H1 (cell line): ENCODE measurements around the gene ENDOG. TPM values are rescaled to one million over a fixed set of nuclear protein-coding genes. Genes with fewer than 3 reads are reported as not detected.

Source experiments
- CTCF ChIA-PET: fragments of 300-600 bp; sonication (Branson Sonifier 250); formaldehyde crosslinking; loops from one replicate; lab custom pipeline; 2021; ENCODE audit not compliant: partially characterized antibody; lab: Charles Lee
- POLR2A ChIA-PET: fragments of 300-600 bp; sonication (Branson Sonifier 250); formaldehyde crosslinking; loops from one replicate; lab custom pipeline; 2021; ENCODE audit warnings: inconsistent platforms; ENCODE audit not compliant: partially characterized antibody; lab: Charles Lee
- DNase-seq, 2 experiments: peaks; one replicate each; pipeline versions ENCODE4 v3.0.0 to v3.0.0-alpha.2; 2010 to 2022; ENCODE audit warnings: low spot score in 2 of 2, low read depth in 1 of 2, mixed read lengths in 1 of 2
- FAIRE-seq: peaks from 2 replicates; lab custom pipeline; 2011; peaks lifted over from hg19 to GRCh38; lab: Jason Lieb, UNC
- H2AFZ ChIP-seq: 2 replicates; pipeline ENCODE4 v1.8.1; 2012; ENCODE audit warnings: low read length, inconsistent platforms
- H2AK5ac ChIP-seq: 2 replicates; pipeline ENCODE4 v1.6.1; 2013; ENCODE audit warnings: low read depth, low read length
- H2BK120ac ChIP-seq: replicated peaks from 2 replicates; pipeline ENCODE3; 2013; ENCODE audit warnings: low read depth, low read length, inconsistent platforms
- H2BK12ac ChIP-seq: 2 replicates; pipeline ENCODE4 v1.6.1; 2013; ENCODE audit warnings: low read depth, low read length
- H2BK15ac ChIP-seq: 2 replicates; pipeline ENCODE4 v1.6.1; 2013; ENCODE audit warnings: low read length
- H2BK20ac ChIP-seq: 2 replicates; pipeline ENCODE4 v1.6.1; 2013; ENCODE audit warnings: low read length
- H2BK5ac ChIP-seq: 2 replicates; pipeline ENCODE4 v1.6.1; 2013; ENCODE audit warnings: low read depth, low read length
- H3K14ac ChIP-seq: 2 replicates; pipeline ENCODE4 v1.6.1; 2013; ENCODE audit warnings: inconsistent platforms; ENCODE audit not compliant: insufficient read length
- H3K18ac ChIP-seq: 2 replicates; pipeline ENCODE4 v1.6.1; 2013; ENCODE audit warnings: low read length; ENCODE audit errors: extremely low read depth
- H3K23ac ChIP-seq: 2 replicates; pipeline ENCODE4 v1.6.1; 2013; ENCODE audit warnings: inconsistent platforms; ENCODE audit not compliant: insufficient read length
- H3K23me2 ChIP-seq: 2 replicates; pipeline ENCODE4 v1.6.1; 2013; ENCODE audit warnings: low read depth, low read length
- H3K27ac ChIP-seq: 2 replicates; pipeline ENCODE4 v1.6.1; 2011; ENCODE audit warnings: low read depth, low read length, inconsistent platforms
- H3K27me3 ChIP-seq, 4 experiments: replicated peaks in 1 of 4; 1 replicate in 1 of 4; 2 replicates in 3 of 4; pipeline versions ENCODE4 v1.6.1 to v1.8.1; 2011 to 2013; ENCODE audit warnings: low read length in 3 of 4, mild to moderate bottlenecking in 3 of 4, inconsistent platforms in 2 of 4, mixed read lengths in 2 of 4, moderate library complexity in 1 of 4; ENCODE audit not compliant: control insufficient read depth in 3 of 4, insufficient read depth in 3 of 4; ENCODE audit errors: extremely low read depth in 1 of 4
- H3K36me3 ChIP-seq, 4 experiments: 2 replicates each; pipeline versions ENCODE4 v1.6.1 to v1.8.1; 2011 to 2013; ENCODE audit warnings: mild to moderate bottlenecking in 4 of 4, low read length in 3 of 4, moderate library complexity in 2 of 4, control low read depth in 1 of 4, inconsistent platforms in 1 of 4; ENCODE audit not compliant: insufficient read depth in 4 of 4, control insufficient read depth in 2 of 4
- H3K4ac ChIP-seq: replicated peaks from 2 replicates; pipeline ENCODE3; 2013; ENCODE audit warnings: low read length, low read depth, mixed read lengths, inconsistent platforms; ENCODE audit not compliant: insufficient read length
- H3K4me1 ChIP-seq, 4 experiments: replicated peaks in 1 of 4; 1 replicate in 1 of 4; 2 replicates in 3 of 4; pipeline versions ENCODE4 v1.6.1 to v1.8.1; 2011 to 2013; ENCODE audit warnings: low read length in 3 of 4, inconsistent platforms in 2 of 4, mixed read lengths in 1 of 4; ENCODE audit not compliant: insufficient read depth in 4 of 4, control insufficient read depth in 3 of 4
- H3K4me2 ChIP-seq, 2 experiments: 2 replicates each; pipeline versions ENCODE4 v1.6.1 to v1.8.1; 2011 to 2013; ENCODE audit warnings: low read depth in 2 of 2, low read length in 2 of 2, control low read depth in 1 of 2, inconsistent platforms in 1 of 2, mild to moderate bottlenecking in 1 of 2; ENCODE audit not compliant: insufficient read depth in 1 of 2
- H3K4me3 ChIP-seq, 4 experiments: fragments of 200-600, 300-600 bp in 1 of 4; sonication (generic), shearing (Covaris generic), sonication (Bioruptor Twin) in 1 of 4; 2 replicates each; pipeline versions ENCODE4 v1.5.1 to v1.8.1; 2011 to 2016; ENCODE audit warnings: low read length in 4 of 4, low read depth in 3 of 4, control low read depth in 2 of 4, inconsistent platforms in 2 of 4, mild to moderate bottlenecking in 2 of 4, mixed read lengths in 1 of 4, moderate library complexity in 1 of 4; ENCODE audit not compliant: insufficient read depth in 2 of 4; ENCODE audit errors: extremely low read depth in 1 of 4
- H3K56ac ChIP-seq: replicated peaks from 2 replicates; pipeline ENCODE3; 2013; ENCODE audit warnings: low read depth, mild to moderate bottlenecking, mixed read lengths, low read length, inconsistent platforms; ENCODE audit not compliant: insufficient read length
- H3K79me1 ChIP-seq: 2 replicates; pipeline ENCODE4 v1.6.1; 2013; ENCODE audit warnings: low read depth, low read length, control low read depth
- H3K79me2 ChIP-seq, 2 experiments: 2 replicates each; pipeline versions ENCODE4 v1.6.1 to v1.8.1; 2012 to 2013; ENCODE audit warnings: low read length in 2 of 2, mild to moderate bottlenecking in 2 of 2, inconsistent platforms in 1 of 2; ENCODE audit not compliant: insufficient read depth in 2 of 2, control insufficient read depth in 1 of 2
- H3K9ac ChIP-seq, 4 experiments: replicated peaks in 1 of 4; 1 replicate in 1 of 4; 2 replicates in 3 of 4; pipeline versions ENCODE4 v1.6.1 to v1.8.1; 2011 to 2013; ENCODE audit warnings: low read depth in 3 of 4, low read length in 3 of 4, control low read depth in 2 of 4, mild to moderate bottlenecking in 2 of 4, moderate library complexity in 2 of 4, inconsistent platforms in 1 of 4; ENCODE audit errors: extremely low read depth in 1 of 4
- H3K9me3 ChIP-seq, 2 experiments: 2 replicates each; pipeline versions ENCODE4 v1.6.1 to v1.8.1; 2012 to 2013; ENCODE audit warnings: mild to moderate bottlenecking in 2 of 2, moderate library complexity in 2 of 2, control low read depth in 1 of 2, inconsistent platforms in 1 of 2, low read depth in 1 of 2, low read length in 1 of 2, mixed read lengths in 1 of 2; ENCODE audit not compliant: insufficient read depth in 2 of 2
- H4K20me1 ChIP-seq, 2 experiments: replicated peaks in 1 of 2; 2 replicates each; pipeline versions ENCODE3 to v1.8.1; 2011 to 2013; ENCODE audit warnings: inconsistent platforms in 2 of 2, low read length in 2 of 2, mild to moderate bottlenecking in 1 of 2; ENCODE audit not compliant: insufficient read depth in 2 of 2, control insufficient read depth in 1 of 2
- H4K5ac ChIP-seq: 2 replicates; pipeline ENCODE4 v1.6.1; 2013; ENCODE audit warnings: low read length, low read depth, mixed read lengths, inconsistent platforms; ENCODE audit not compliant: insufficient read length
- H4K8ac ChIP-seq: 2 replicates; pipeline ENCODE4 v1.8.0; 2013; ENCODE audit warnings: mild to moderate bottlenecking, moderate library complexity, low read length, inconsistent platforms; ENCODE audit not compliant: insufficient read depth; ENCODE audit errors: extremely low read depth
- H4K91ac ChIP-seq: replicated peaks from 2 replicates; pipeline ENCODE3; 2013; ENCODE audit warnings: low read length, mixed read lengths, inconsistent platforms; ENCODE audit not compliant: insufficient read length
- MAFK ChIP-seq: IDR thresholded peaks from 2 replicates; pipeline ENCODE4 v1.6.1; 2012; ENCODE audit warnings: low read depth, mild to moderate bottlenecking, improper control_type of control experiment, low read length
- WGBS, 2 experiments: shearing (Covaris generic) in 1 of 2; methylation state at CpG; one replicate each; pipeline versions ENCODE4 v1.1.6 to v1.1.7; 2013 to 2015; ENCODE audit warnings: low lambda C conversion rate in 2 of 2, mixed read lengths in 2 of 2, inconsistent platforms in 1 of 2, low coverage in 1 of 2, missing lambda C conversion rate in 1 of 2; ENCODE audit not compliant: insufficient replicate concordance in 2 of 2, insufficient coverage in 1 of 2, insufficient read length in 1 of 2; ENCODE audit errors: extremely low coverage in 1 of 2, missing lambda C conversion rate in 1 of 2; 5-methylcytosine and 5-hydroxymethylcytosine counted together
- polyA plus RNA-seq, 7 experiments: library from polyadenylated mRNA; depleted of rRNA in 3 of 7; stranded (reverse) in 5 of 7; unstranded in 2 of 7; fragments of >200 nt in 5 of 7; fragments of 200-250 nt in 2 of 7; gene quantifications; 1 replicate in 5 of 7; 2 replicates in 1 of 7; 4 replicates in 1 of 7; pipeline versions ENCODE4 v1.2.1 to v1.2.3, GENCODE V29; 2011 to 2013; ENCODE audit warnings: missing spikeins in 2 of 7, mixed read lengths in 2 of 7
- total RNA-seq: library from RNA; stranded (reverse); fragmentation: NEBNext Ultra II Directional; extraction: Animal tissue kit (Norgen Biotek cat#: 25700); gene quantifications from 2 replicates; pipeline ENCODE4 v1.2.1, GENCODE V29; 2021

ENDOG gene
- total and polyA plus RNA-seq, 2 of the 8 experiments (the other 6 are each of a cell fraction or from before 2014, with no cell fraction given), result 17.5 to 23.4 TPM

DNA sequence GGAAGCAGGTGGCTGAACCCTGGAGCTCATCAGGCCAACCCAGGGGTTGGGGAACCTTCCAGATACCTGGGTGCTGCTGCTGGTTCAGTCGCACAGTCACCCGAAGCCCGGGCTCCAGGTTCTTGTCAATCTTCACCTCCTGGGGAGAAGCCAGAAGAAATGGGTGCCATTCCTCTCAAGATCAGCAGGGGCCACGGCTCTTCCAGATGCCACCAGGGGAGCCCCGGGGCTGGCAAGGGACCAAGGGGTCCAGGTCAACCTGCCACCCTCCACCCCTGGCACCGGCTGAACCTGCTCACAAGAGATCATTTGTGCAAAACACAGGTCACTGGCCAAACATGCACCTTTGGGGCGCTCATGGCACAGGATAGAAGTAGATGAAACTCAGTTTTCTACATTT is 6.6 kb downstream of the ENDOG start:
- DNase-seq, result no peak
- Histone ChIP-seq H3K27me3 (no peaks in the 10 kb centered on the region), H2AK5ac (no peak overlapping the region), H3K18ac (no peak overlapping the region), H2BK20ac (no peak overlapping the region), H3K79me1 (no peaks in the 10 kb centered on the region; the same call in 1 of the 2 replicates), H3K4ac (no peak overlapping the region), H2BK120ac (no peak overlapping the region), H2BK12ac (no peak overlapping the region), H3K23ac (no peak overlapping the region), H4K20me1 (peaks cover 3 to 21% of the 10 kb centered on the region in 2 experiments), H4K91ac (no peak overlapping the region), H2BK5ac (no peak overlapping the region), H4K5ac (no peak overlapping the region), H3K4me1 (peaks cover 0 to 6% (median under 1%) of the 10 kb centered on the region in 4 experiments; a peak in 1 of 7 replicates), H2BK15ac (no peak overlapping the region), H3K27ac (no peak overlapping the region), H4K8ac (no peak overlapping the region), H3K9ac (no peak overlapping the region), H3K4me2 (no peak overlapping the region), H3K23me2 (peaks cover 5% of the 10 kb centered on the region; the same call in 1 of the 2 replicates), H3K9me3 (no peaks in the 10 kb centered on the region), H2AFZ (no peak overlapping the region), H3K14ac (no peak overlapping the region), H3K56ac (no peak overlapping the region), H3K79me2 (peaks cover 0 to 9% of the 10 kb centered on the region in 2 experiments; a peak in 1 of 4 replicates), H3K4me3 (no peak overlapping the region), H3K36me3 (peaks cover 28 to 62% (median 54%) of the 10 kb centered on the region in 4 experiments)
- CTCF ChIA-PET, result interaction anchor here (0.9 to 1.5 kb wide), 2 partner anchors 12 to 20 kb away, joined by 3 to 4 read pairs; no protein-coding TSS in a partner anchor
- no peak for FAIRE-seq
- POLR2A ChIA-PET, result interaction anchor here (0.7 to 3.2 kb wide), 10 partner anchors 7 to 115 kb away, joined by 3 to 13 read pairs (median 4); partner anchors contain the start of gene ENDOG
- WGBS, 2 experiments, result 93% methylated on average over 7 of the region's 7 CpGs; no CpG with 5 or more reads in 1 of the 2 experiments
- TF ChIP-seq MAFK, result no peak
